GM23248 (cell line): ENCODE data around the gene RNF180.

Experiments used
- EZH2 ChIP-seq: fragments of 200-600 bp; sonication (generic); IDR thresholded peaks from 2 replicates; pipeline ENCODE4 v1.6.1; 2018; ENCODE audit warnings: antibody characterized with exemption, mild to moderate bottlenecking; ENCODE audit not compliant: insufficient read depth, poor library complexity, severe bottlenecking
- EZH2phosphoT487 ChIP-seq: fragments of 200-600 bp; sonication (generic); IDR thresholded peaks from 2 replicates; pipeline ENCODE4 v1.6.1; 2018; ENCODE audit warnings: antibody characterized with exemption, moderate library complexity, mild to moderate bottlenecking, low read depth; ENCODE audit not compliant: insufficient read depth

- TF ChIP-seq EZH2phosphoT487, result no peak
- TF ChIP-seq EZH2, result no peak
These were observed 252.4 kb downstream of the RNF180 start for GRCh38 chr5:64418013-64418412.
